ENCODE results near the gene ITGB6.

GRCh38 chr2:160199053-160199452, 1.0 kb downstream of the ITGB6 start:
- TF ChIP-seq, protein P1, sequence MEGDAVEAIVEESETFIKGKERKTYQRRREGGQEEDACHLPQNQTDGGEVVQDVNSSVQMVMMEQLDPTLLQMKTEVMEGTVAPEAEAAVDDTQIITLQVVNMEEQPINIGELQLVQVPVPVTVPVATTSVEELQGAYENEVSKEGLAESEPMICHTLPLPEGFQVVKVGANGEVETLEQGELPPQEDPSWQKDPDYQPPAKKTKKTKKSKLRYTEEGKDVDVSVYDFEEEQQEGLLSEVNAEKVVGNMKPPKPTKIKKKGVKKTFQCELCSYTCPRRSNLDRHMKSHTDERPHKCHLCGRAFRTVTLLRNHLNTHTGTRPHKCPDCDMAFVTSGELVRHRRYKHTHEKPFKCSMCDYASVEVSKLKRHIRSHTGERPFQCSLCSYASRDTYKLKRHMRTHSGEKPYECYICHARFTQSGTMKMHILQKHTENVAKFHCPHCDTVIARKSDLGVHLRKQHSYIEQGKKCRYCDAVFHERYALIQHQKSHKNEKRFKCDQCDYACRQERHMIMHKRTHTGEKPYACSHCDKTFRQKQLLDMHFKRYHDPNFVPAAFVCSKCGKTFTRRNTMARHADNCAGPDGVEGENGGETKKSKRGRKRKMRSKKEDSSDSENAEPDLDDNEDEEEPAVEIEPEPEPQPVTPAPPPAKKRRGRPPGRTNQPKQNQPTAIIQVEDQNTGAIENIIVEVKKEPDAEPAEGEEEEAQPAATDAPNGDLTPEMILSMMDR (IDR thresholded peaks at IDR 0.05): no peak
- TF ChIP-seq POLR2A (IDR thresholded peaks at IDR 0.05): no peak

Measured in sigmoid colon (tissue), 3 donors.